BE2C (cell line): ENCODE measurements around the gene PPP6R3.

Experiments
- DNase-seq: peaks from one replicate; pipeline ENCODE4 v3.0.0-alpha.2; 2020
- H3K27me3 ChIP-seq: fragments of 250-450 bp; sonication (Bioruptor Pico); 2 replicates; pipeline ENCODE4 v1.5.1; 2020; ENCODE audit warnings: mild to moderate bottlenecking
- H3K36me3 ChIP-seq: fragments of 250-450 bp; sonication (Bioruptor Pico); 2 replicates; pipeline ENCODE4 v1.5.1; 2020; ENCODE audit warnings: mild to moderate bottlenecking
- H3K4me1 ChIP-seq: fragments of 250-450 bp; sonication (Bioruptor Pico); 2 replicates; pipeline ENCODE4 v1.5.1; 2020
- H3K4me3 ChIP-seq: 2 replicates; pipeline ENCODE4 v1.5.1; 2011; ENCODE audit warnings: low read depth, low read length
- H3K9me3 ChIP-seq: fragments of 250-450 bp; sonication (Bioruptor Pico); 2 replicates; pipeline ENCODE4 v1.5.1; 2020
- TF ChIP-seq, protein P1 (sequence below): IDR thresholded peaks from 2 replicates; pipeline ENCODE4 v1.5.1; 2012; ENCODE audit warnings: mild to moderate bottlenecking, low read depth, low read length

PPP6R3 gene

DNA sequence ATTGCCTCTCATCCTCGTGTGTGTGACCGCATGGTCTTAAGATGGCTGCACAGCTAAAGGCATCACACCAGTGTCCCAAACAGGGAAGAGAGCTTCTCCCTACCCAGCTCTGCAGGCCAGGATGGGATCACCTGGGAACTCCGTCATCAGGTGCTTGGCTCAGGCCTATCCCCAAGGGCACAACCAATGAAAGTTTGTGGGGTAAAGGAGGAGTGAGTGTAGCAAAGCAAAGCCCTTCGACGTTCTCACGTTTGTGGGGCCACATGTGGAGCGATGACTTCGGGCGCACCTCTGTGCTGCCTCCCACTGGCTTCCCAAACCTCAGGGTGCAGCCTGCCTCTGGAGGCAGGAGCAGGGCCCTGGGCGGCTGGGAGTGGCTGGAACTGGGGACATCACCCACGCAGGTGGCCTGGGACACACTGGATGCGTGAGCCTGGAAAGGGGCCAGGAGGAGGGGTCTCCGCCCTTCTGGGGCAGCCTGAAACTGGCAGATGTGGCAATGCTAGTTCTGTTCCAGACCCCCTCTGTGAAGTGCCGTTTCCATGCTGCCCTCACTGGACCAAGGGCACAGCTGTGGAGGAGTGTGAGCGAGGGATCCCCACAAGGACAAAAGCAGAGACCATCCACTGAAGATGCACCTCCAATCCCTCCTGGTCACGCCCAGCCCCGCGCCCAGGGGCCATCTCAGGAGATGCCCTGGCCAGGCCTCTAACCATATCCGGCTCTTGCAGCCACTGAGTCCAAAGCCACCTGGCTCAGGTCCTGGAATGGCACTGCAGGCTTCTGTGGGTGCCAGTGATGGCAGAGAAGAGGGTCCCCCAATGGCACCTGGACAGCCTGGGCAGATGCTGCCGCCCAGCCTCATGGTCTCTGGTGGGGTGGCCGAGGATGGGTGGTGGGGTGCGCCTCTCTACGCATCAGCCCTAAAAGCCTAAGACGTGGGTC, 193.2 kb downstream of the PPP6R3 start:
- Histone ChIP-seq H3K36me3 (no peaks in the 10 kb centered on the region), H3K9me3 (no peaks in the 10 kb centered on the region), H3K4me3 (no peak overlapping the region), H3K27me3 (no peaks in the 10 kb centered on the region), H3K4me1 (no peaks in the 10 kb centered on the region; the same call in 1 of the 2 replicates)
- no peak for DNase-seq
- TF ChIP-seq, protein P1, sequence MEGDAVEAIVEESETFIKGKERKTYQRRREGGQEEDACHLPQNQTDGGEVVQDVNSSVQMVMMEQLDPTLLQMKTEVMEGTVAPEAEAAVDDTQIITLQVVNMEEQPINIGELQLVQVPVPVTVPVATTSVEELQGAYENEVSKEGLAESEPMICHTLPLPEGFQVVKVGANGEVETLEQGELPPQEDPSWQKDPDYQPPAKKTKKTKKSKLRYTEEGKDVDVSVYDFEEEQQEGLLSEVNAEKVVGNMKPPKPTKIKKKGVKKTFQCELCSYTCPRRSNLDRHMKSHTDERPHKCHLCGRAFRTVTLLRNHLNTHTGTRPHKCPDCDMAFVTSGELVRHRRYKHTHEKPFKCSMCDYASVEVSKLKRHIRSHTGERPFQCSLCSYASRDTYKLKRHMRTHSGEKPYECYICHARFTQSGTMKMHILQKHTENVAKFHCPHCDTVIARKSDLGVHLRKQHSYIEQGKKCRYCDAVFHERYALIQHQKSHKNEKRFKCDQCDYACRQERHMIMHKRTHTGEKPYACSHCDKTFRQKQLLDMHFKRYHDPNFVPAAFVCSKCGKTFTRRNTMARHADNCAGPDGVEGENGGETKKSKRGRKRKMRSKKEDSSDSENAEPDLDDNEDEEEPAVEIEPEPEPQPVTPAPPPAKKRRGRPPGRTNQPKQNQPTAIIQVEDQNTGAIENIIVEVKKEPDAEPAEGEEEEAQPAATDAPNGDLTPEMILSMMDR: no peak

DNA sequence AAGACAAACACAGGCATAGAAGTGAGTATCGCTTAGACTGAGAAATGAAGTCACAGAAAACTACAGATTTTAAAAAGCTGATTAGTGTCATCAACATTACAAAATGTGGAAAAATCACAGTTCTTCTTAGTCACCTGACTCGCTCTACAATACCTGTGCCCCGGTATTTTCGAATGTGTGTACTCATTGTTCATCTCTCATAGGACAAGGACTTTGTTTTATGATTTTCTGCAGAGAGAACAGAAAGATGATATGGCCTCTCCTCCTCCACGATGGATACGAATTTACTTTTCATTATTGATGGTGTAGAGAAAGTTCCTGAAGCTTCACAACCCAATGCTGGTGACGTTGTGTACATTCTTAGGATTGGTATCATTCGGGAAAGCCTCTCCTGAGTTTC, 194.4 kb downstream of the PPP6R3 start:
- Histone ChIP-seq H3K9me3 (no peaks in the 10 kb centered on the region), H3K4me1 (peaks cover 6% of the 10 kb centered on the region), H3K36me3 (no peaks in the 10 kb centered on the region), H3K27me3 (no peaks in the 10 kb centered on the region), H3K4me3 (no peak overlapping the region)
- DNase-seq: no peak
- TF ChIP-seq, protein P1: no peak

DNA sequence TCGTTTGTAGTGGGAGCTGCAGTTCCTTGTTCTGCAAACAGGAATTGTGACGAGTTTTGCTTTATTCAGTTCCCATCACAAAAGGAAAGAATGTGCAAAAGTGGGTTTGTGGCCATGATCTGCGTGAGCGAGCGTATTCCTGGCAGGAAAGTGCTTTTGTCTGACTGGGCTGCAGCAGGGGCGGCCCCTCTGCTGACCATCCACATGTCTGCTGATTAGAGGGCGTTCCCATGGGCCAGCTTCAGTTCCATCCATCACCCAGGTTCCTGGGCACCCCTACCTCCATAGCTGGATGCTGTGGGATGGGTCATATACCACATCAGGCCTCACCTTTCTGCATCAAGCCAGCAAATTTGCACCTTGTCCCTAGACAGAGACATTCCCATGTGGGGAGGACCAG, 194.9 kb downstream of the PPP6R3 start:
- H3K9me3 ChIP-seq: no peaks in the 10 kb centered on the region
- TF ChIP-seq, protein P1: no peak
- H3K27me3 ChIP-seq: no peaks in the 10 kb centered on the region
- H3K4me1 ChIP-seq: peaks cover 11% of the 10 kb centered on the region
- H3K36me3 ChIP-seq: no peaks in the 10 kb centered on the region
- no peak overlapping the region for H3K4me3 ChIP-seq
- no peak for DNase-seq

DNA sequence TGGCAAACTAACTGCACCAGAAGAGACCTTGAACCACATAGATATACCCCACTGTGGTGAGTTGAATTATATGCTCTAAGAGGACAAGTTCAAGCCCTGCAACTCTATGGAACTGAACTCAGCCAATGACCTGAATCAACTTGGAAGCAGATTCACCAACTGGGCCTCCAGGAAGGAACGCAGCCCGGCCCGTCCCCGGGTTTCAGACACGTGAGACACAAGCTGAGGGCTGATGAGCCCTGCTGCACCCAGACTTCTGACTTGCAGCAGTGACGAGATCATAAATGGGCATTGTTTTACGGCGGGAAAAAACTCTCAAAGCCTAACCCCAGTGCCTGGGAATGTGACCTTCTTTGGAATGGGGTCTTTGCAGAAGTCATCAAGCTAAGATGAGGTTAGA, 195.3 kb downstream of the PPP6R3 start:
- Histone ChIP-seq H3K4me3 (no peak overlapping the region), H3K9me3 (no peaks in the 10 kb centered on the region), H3K36me3 (no peaks in the 10 kb centered on the region), H3K27me3 (no peaks in the 10 kb centered on the region), H3K4me1 (peaks cover 15% of the 10 kb centered on the region)
- TF ChIP-seq, protein P1: no peak
- no peak for DNase-seq

DNA sequence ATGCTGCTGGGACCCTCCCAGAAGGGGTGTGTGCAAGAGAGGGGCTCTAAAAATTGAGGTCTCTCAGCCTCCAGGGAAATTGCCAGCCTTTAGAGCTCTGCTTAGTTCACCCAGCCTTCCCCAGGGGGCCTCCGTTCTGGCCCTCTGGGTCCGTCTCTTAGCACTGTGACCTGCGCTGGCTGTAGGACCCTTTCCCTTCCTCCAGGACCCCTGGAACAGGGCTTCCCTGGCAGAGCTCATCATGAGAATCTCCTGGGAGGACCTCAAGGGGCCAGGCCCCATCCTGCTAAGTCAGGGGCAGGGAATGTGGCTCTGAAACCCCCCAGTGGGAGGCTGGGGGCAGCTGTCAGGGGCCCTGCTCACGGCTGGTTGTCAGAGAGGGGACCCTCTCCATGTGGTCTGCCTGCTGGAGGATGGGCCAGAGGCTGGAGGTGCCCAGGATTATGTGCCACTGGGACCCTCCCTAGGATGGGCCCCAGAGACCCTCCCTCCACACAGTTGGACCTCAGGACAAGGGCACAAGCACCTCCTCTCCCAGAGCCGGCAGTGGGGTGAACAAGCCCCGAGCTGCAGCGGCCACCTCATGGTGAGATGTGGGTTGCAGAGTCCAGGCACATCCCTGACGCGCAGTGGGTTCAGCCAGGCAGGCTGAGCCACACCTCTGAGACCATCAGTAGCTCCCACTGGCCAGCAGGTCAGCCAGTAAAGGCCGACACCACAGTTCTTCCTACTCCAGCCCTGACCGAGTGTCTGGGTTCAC, 196.6 kb downstream of the PPP6R3 start:
- Histone ChIP-seq H3K4me1 (peaks cover 26% of the 10 kb centered on the region), H3K36me3 (no peaks in the 10 kb centered on the region), H3K27me3 (no peaks in the 10 kb centered on the region), H3K9me3 (no peaks in the 10 kb centered on the region), H3K4me3 (no peak overlapping the region)
- TF ChIP-seq, protein P1: no peak
- DNase-seq: no peak
